GM21786 (cell line): ENCODE data around the gene ADAM11.
"Not testable (repeated sequence)": the region's sequence is repeated elsewhere in the genome, so short reads cannot be mapped to it uniquely, and the experiment has no call there.

Experiments used
- ATAC-seq: cut with Tn5 transposase; IDR thresholded peaks from one replicate; pipeline ENCODE4 v1.9.1; 2021; ENCODE audit not compliant: unreplicated experiment

ADAM11 gene

DNA sequence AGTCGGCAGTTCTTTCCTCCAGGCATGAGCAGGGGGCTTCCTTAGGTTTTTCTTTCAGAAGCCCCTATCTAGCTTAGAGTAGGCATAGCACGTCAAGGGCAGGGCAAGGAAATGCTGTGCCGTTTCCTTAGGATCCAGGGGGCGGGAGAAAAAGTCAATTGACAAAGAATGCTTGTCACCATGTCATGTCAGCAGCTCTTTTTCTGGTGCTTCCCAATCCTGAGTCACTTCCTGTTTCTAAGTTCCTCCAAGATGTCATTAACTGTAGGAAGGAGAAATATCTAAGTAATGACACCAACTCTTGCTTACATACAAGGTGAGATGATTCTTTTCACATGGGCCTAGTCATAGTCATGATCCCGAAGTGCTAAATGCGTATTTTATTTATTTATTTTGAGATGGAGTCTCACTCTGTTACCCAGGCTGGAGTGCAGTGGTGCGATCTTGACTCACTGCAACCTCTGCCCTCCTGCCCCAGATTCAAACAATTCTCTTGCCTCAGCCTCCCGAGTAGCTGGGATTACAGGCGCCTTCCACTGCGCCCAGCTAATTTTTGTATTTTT is 36.1 kb downstream of the ADAM11 start:
- no peak for ATAC-seq

DNA sequence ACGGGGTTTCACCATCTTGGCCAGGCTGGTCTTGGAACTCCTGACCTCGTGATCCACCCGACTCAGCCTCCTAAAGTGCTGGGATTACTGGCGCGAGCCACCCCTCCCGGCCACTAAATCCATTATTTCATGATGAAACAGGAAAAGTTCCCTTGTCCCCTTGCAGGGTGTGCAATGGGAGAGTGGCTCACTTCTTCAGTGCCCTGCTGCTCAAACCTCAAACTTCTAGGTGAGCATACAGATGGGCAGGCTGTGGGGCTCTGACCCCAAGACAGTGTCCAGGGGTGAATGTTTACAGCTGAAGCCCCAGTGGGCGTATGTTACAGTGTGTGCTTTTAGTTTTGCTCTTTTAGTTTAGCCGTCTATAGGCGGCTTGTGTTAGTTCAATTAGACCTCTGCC is 36.6 kb downstream of the ADAM11 start:
- ATAC-seq: no peak

DNA sequence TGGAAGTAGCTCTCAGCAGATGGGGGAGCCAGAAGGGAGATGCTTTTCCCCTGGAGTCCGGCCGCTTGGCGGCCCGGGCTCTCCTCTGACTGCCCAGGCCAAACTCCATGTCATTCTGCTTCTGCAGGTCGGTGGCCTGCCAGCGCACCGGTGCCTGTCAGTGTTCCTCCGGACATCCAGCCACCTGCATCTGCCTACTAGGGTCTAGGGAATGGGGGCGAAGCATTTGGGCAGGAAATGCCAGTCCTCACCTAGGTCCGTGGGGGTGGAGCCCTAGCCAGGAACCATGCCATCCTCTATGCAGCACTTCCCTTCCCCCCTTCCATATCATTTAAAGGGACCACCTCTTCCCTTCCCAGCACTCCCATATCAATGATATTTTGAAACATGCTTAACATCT is 37.1 kb downstream of the ADAM11 start:
- ATAC-seq: no peak

DNA sequence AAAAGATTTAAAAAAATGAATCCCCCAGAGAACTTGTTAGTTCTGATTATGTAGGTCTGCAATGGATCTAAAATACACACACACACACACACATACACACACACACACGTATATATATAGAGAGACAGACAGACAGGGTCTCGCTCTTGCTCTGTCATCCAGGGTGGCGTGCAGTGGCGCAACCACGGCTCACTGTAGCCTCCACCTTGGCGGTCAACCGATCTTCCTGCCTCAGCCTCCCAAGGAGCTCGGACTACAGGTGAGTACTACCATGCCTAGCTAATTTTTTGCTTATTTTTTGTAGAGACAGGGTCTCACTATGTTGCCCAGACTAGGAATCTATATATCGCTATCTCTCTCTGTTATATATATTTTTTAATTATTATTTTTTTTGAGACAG is 37.9 kb downstream of the ADAM11 start:
- no peak for ATAC-seq

DNA sequence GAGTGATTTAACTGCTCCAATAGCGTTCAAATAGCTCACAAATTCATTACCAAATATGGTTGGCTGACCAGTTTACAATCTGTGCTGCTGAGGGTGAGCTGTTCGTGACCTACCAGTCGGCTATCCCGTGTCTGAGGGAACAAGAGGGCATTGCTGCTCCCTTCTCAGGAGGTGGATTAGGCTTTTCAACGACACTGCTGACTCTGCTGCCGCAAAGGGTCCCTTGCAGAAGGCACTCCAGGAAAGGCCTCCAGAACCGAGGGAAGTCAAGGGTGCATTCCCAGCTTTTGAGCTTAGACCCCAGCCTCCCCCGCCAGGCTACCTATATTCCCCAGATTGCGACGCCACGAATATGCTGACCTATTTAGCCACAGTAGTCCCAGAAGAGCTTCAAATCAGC is 39.0 kb downstream of the ADAM11 start:
- no peak for ATAC-seq

DNA sequence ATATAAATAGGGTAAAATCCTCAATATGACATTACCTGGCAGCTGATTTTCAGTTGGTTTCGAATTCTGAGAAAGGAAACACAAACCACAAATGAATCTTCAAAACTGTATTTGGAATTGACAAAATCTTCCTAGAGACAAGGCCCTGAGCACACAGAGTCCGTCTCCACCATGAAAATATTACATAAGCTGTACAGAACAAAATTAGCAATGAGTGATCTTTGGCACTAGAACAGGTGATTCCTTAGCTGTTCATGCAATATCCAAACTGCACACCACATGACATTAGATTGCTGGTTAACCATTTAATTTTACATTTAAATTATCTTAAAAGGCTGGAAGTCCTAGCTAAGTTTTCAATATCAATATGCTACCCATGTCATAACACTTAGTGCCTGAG is 39.6 kb downstream of the ADAM11 start:
- ATAC-seq: no peak

DNA sequence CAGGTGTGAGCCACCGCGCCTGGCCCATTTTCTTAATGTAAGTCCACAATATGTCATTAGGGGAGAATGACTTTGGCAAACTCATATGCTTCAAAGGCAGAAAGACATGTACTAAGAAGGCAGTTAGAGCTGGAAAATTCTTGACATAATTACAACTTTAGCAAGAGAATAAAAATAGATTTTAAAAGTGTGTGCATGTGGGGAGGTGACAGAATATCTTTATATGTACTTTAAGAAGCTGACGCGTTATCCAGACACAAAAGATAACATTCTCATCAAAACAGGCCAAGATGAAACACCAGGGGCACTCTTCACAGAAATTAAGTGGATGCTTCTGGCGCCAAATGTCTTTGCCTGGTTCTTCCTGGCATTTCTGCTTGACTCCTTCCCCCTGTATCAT is 43.1 kb downstream of the ADAM11 start:
- no peak for ATAC-seq

DNA sequence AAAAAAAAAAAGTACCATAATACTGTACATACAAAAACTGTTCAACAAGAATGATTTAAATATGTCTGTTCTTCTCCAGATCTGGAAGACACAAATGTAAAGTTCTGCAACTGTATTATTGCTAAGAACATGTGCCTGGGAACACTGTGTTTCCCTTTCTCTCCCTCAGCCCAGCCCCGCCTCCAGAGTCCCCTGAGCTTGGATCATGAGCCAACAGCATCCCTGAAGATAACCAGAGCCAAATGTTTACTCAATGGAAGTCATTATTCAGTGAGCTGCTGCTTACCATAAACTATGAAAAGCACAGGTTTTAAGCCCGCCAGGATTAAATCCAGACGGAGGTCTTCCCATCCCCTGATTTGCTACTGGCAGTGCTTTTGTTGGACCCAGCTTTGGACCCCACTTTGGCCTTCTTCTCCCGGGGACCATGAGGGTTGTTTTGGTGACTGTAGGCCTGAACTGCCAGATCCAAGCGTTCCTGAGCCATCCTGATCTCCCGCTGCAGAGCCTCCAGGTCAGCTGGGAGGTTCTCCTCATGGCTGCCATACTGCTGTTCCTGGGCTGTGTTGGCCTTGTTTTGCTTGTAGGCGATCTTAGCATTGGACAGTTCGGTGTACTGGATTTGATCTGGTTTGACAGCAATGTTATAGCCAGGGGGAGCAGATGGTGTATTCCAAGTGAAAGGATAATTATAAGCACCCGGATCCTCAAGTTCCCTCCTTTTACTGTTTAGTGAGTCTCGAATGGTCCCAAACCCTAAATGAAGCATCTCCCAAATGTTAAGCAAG is 45.7 kb downstream of the ADAM11 start:
- no peak for ATAC-seq

DNA sequence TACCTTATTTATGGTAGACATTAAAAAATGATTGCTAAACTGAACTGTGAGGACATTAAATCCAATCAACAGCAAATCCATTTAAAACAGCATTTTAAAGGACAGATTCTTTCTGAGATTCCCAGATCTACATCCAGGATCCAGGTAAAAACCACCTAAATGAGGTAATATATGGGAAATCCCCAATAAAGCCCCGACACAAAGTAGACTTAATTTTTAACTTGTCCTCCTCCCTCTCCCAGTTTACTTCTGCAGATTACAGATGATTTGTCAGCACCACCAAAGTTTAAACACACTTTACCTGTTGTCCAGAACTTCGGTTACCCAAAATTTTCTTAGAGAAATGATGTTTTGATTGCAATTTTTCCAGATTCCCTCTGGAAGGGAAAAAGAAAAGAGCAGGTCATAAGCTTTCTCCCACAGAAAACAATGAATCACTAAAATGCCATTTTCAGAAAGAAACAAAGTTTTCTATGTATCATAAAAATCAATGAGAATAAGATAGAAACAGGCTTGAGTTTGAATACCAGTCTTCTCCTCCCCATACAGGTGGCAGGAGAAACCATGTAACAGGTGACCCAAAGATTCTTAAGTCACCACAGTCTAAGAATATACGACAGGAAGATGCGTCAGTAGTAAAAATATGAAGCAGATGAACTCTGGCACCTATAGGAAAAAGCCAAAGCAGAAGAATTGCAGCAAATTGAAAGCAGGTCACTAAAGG is 48.5 kb downstream of the ADAM11 start:
- ATAC-seq: no peak

DNA sequence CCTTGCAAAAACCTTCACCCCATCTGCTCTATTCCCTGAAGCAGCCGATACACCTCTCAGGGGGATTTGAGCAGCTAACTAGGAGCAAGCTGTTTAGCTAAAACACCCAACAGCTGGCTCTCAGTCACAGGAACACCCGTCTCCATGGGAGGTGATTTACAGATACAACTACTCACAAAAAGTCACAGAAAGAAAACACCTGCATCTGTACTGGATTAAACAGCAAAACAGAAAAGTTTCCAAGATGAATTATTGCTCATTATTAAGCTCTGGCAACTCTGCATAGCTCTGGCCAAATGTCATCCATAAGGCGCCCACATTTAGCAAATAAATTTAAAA is 49.0 kb downstream of the ADAM11 start:
- no peak for ATAC-seq

DNA sequence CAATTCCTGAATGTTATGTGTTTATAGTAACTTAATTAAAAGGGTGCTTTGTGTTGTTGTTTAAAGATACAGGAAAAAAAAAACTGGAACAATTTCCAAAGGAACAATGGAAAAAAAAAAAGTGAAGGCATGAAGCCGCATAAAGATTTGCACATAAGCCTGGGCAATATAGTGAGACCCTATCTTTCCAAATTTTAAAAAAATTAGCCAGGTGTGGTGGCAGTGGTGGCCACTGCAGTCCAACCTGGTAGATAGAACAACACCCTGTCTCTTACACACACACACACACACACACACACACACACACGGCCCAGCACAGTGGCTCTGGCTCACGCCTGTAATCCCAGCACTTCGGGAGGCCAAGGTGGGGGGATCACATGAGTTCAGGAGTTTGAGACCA is 49.4 kb downstream of the ADAM11 start:
- ATAC-seq: no peak

DNA sequence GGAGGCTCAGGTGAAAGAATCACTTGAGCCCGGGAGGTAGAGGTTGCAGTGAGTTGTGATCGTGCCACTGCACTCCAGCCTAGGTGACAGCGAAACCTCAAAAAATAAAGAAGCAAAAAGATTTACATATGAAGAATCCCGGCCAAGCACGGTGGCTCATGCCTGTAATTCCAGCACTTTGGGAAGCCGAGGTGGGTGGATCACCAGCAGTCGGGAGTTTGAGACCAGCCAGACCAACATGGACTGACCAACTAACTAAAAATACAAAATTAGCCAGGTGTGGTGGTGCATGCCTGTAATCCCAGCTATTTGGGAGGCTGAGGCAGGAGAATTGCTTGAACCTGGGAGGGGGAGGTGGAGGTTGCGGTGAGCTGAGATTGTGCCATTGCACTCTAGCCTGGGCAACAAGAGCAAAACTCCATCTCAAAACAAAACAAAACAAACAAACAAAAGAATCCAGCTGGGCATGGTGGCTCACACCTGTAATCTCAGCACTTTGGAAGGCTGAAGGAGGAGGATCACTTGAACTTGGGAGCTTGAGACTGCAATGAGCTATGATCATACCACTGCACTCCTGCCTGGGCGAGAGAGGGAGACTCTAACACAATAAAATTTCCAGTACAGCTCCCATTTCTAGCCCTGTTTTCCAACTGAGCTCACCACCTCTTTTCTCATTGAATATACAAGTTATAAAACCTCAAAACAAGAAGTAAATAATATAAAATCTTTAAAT is 50.0 kb downstream of the ADAM11 start:
- ATAC-seq: not testable (repeated sequence)

DNA sequence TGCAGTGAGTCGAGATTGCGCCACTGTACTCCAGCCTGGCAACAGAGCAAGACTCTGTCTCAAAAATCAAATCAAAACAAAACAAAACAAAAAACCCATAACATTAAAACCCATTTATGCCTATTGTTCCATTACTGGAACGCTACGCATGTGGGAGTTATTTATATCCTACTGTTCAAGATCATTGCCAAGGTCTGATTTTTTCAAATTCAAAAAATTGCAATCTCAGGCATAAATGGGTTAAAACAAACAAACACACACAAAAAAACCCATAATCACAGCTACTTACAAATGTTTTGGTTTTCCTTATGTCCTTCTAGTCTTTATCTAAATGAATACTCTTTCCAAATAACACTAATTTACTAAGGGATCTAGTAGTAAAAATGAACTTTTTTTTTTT is 53.5 kb downstream of the ADAM11 start:
- ATAC-seq: no peak

DNA sequence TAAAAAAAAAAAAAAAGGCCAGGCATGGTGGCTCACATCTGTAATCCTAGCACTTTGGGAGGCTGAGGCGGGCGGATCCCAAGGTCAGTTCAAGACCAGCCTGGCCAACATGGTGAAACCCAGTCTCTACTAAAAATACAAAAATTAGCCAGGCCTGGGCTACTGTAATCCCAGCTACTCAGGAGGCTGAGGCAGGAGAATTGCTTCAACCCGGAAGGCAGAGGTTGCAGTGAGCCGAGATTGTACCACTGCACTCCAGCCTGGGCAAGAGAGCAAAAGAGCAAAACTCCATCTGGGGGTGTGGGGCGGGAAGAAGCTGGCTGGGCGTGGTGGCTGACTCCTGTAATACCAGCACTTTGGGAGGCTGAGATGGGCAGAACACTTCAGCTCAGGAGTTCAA is 59.7 kb downstream of the ADAM11 start:
- not testable (repeated sequence) for ATAC-seq

DNA sequence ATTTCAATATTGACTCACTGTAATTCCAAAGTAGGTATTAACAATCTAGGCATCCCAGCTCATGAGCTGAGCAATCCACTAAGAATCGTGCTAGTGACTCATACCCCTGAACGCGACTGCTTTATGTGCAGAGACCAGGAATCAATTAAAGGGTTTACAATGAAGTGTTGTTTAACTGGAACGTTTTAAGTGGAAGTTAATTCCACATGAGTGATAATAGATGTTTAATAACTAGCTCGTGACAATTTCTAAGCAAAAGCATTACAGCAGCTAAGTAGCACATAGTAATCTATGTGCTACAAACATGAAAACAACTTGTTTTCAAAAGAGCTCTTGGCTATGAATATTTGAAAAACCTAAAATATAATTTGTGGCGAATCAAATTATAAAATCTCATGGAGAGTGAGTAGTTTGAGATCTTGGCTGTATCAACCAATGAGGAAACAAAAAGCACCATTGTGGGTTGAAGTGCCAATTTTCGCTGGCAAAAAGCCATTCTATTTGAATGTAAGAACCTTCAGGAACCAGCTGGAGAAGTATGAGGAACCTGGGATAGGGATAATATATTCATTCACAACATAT is 61.9 kb downstream of the ADAM11 start:
- ATAC-seq: no peak

DNA sequence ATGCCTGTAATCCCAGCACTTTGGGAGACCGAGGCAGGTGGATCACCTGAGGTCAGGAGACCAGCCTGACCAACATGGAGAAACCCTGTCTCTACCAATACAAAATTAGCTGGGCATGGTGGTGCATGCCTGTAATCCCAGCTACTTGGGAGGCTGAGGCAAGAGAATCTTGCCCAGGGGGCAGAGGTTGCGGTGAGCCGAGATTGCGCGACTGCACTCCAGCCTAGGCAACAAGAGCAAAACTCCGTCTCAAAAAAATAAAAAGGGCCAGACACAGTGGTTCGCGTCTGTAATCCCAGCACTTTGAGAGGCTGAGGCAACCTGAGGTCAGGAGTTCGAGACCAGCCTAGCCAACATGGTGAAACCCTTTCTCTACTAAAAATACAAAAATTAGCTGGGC is 66.4 kb downstream of the ADAM11 start:
- ATAC-seq: not testable (repeated sequence)

DNA sequence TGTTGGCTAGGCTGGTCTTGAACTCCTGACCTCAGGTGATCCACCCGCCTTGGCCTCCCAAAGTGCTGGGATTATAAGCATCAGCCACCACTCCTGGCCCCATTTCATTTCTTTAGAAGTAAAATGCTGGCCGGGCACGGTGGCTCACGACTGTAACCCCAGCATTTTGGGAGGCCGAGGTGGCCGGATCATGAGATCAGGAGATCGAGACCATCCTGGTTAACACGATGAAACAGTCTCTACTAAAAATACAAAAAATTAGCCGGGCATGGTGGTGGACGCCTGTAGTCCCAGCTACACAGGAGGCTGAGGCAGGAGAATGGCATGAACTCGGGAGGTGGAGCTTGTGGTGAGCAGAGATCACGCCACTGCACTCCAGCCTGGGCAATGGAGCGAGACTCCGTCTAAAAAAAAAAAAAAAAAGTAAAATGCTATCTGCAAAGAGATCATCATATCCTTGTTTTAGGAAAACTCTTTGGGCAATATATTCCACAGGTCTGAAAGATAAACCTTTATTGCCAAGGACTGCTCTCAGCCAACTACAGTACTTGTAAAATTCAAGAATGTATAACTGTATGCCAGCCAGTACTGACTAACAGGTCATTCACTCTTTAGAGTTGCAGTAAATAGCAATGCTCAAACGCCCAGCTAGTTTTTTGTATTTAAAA is 67.5 kb downstream of the ADAM11 start:
- no peak for ATAC-seq

DNA sequence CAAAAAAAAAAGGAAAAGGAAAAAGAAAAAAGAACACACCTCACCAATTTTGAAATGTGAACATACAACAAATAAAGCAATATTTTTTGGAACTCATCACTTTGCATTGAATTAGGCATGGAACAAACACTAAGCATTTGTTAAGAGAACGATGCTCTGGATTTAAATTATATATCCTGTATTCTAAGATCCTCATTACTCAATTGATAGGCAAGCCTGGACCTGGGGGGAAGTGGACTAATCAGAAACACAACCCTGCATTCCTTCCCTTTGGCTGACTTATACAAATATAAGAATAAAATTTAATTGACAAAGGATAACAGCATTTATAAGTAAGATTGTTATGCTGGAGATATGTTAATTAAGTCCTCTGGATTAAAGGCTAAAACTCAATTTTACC is 69.1 kb downstream of the ADAM11 start:
- no peak for ATAC-seq

DNA sequence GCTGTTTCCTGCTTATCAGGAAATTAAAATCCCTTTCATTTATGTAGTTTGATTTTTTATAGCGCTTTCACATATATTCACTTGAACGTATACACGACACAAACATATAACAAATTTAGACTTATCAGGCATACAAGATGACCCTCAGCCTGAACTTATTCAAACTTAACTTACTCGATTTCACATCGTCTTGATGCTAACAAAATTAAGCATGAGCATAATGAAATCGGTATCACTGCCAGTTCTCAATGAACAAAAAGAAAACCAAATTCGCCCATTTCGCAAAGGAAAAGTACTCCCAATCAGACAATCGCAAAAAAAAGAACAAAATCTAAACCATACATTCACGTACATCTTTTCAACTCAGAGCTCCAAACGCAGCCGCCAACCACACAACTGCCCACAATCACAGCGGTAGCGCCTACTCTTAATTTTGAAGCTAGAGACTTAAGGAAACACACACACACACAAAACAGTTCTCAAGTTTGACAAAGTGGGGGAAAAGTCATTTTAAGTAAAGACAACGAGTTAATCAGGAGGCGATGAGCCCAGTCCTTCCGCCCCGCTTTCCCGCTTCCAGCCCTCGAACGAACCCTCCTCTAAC is 70.2 kb downstream of the ADAM11 start:
- ATAC-seq: no peak
